GM21786 (cell line): ENCODE results near the gene SYTL3.
"Not testable (repeated sequence)": the region's sequence is repeated elsewhere in the genome, so short reads cannot be mapped to it uniquely, and the experiment has no call there.

Experiments
- ATAC-seq: cut with Tn5 transposase; IDR thresholded peaks from one replicate; pipeline ENCODE4 v1.9.1; 2021; ENCODE audit not compliant: unreplicated experiment

Gene SYTL3

GRCh38 chr6:158638324-158638854 is 11.5 kb upstream of the SYTL3 start:
- ATAC-seq = no peak

- ATAC-seq = no peak
Measured at GRCh38 chr6:158639056-158639455, 10.8 kb upstream of the SYTL3 start.

- ATAC-seq = no peak
Measured at GRCh38 chr6:158640519-158640918, 9.3 kb upstream of the SYTL3 start.

DNA sequence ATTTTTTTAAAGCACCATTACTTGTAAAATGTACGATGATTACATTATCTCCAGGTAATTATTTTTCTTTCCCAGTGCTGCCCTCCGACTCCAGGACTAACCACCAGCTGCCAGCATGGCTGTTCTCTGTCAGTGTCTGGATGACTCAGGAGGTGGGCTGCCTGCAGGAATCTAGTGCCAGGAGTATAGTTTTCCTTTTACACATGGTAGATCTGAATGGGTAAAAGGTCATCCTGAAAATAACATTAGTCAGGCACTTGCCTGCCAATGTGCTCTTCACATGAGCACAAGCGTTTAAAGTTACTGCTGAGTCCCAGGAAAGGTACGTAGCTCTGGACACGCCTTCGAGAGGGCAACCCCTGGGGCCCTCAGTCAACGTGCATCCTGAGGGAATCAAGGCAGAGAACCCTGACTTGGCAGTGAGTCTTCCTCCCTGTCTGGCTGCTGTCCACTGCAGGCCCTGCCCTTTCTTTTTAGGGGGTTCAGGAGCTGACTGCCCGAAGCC is 7.7 kb upstream of the SYTL3 start:
- no peak for ATAC-seq

DNA sequence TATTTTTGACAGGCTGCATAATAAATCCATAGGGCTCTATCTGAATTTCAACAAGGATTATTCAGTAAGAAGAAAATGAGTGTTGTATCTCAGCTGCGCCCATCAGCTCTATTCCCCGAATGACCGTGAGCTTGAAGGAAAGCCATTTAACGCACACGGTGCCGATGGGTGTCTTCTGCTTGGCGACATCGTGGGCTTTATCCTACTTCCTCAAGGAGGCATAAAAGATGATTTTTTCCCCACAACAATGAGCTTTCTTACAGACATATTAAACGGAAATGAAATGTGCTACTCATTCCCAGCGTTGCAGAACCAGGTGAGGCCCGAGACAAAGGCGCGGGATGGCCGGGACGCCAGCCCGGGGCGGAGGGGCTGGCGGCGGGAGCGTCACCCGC is 6.0 kb upstream of the SYTL3 start:
- no peak for ATAC-seq

DNA sequence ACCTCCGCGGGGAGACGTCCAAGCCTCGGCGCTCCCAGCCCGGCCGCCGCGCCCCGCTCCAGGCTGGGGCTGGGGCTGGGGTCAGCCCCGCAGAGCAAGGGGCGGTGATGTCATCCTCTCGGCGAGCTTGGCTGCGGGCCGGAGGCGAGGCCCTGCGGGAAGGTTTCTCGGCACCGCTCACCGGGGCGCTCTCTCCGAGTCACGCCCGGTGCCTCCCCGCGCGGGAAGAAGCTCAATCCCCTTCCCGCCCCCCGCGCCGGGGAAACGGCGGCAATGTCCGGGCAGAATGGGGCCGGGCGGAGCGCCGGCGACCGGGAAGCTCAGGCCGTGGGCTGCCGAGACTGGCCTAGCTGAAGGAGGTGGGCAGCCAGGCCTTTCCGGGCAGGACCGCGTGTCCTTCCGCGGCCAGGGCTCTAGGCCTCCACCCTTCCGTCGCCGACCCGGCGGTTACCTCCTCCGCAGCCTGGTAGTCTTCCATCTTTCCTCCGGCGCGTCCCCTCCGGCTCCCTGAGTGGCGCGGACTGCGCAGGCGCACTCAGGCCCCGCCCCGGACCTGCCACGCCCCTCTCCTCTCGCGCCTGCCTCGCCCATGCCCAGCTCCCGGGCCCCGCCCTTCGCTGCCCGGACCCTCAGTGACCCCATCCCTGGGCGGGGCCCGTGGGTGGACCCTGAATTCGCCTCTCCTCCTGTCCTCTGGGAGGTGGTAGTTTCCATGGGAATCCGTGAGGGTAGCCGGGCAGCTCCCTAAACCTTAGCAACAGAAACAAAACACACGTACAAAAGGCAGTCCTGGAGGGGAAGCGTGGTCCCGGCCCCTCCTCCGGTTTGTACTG is 5.4 kb upstream of the SYTL3 start, which contains the start of gene DYNLT1:
Gene DYNLT1 (minus strand): TSS at position 513 of the 833 bp plus-strand sequence. CDS start 35 bp downstream, at position 478.
- ATAC-seq = peak; percentile 42

DNA sequence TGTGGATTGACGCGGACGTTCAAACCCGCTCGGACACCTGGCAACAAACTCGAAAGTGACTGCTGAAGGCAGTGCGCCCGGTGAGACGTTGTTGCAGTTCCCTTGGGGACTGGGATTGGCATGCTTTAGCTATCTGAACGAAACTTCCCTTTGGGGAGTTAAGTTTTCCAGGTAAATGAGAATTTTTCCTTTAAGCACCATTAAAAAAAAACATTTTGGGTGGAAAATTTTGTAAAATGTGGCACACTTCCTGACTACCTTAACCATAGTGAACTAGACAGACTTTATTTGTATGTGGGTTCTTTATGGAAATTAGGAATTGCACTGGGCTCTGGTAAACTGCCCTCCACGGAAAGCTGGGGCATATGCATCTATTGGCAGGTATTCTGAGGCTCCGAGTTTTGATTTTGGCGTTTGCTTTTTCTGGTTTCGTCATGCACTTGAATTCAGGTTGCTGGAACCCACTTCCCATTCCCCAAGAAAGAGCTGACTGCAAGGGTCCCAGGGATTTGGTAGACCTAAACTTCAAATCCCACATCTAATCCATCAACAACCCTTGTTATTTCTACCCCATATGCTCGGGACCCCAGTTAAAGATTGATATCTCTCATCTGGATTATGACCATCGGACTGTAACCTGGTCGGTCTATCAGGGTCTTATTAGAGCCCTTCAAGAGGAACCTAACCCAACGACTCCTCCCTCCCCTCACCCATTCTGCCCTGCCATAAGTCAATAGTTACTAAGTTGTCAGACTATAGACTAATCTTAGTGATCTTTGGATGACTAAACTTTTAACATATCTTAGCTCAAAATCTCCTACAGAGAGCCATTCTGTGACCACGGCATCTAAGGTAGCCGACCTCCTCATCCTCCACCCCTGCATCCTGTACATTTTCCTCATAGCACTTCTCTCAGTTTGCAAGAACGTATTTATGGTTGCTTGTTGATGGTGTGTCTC is 4.5 kb upstream of the SYTL3 start:
- ATAC-seq = no peak

DNA sequence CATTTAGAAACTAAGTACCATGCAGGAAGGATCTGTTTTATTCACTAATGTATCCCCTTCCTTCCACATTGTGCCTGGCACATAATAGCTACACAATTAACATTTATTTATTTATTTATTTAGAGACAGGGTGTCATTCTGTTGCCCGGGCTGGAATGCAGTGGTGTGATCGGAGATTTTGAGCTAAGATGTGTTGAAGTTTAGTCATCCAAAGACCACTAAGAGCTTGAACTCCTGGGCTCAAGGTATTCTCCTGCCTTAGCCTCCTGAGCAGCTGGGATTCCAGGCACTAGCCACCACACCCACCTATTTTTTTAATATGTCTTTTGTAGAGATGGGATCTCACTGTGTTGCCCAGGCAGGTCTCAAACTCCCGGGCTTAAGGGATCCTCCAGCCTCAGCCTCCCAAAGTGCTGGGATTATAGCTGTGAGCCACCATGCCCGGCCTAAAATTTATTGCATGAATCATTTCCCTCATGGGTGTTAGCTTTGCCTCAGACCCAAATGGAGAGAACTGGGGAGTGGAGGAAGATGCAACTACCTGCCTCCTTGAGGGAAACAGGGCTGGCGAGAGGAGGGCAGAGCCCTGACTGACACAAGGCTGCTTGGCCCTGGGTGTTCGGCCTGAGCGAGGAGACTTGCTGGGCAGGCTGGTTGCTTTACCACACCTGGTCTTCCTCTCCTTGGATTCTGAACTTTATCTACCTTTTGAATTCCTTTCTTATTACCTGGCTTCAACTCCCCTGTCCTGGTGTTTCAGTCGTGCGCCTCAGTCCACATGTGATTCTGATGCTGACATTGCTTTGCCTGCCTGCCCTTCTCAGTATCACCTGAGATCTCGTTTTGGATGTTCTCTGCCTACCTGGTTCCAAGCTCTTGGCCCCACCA is 3.6 kb upstream of the SYTL3 start:
- ATAC-seq = no peak

- ATAC-seq = no peak
Measured at GRCh38 chr6:158647501-158647900, 2.4 kb upstream of the SYTL3 start.

DNA sequence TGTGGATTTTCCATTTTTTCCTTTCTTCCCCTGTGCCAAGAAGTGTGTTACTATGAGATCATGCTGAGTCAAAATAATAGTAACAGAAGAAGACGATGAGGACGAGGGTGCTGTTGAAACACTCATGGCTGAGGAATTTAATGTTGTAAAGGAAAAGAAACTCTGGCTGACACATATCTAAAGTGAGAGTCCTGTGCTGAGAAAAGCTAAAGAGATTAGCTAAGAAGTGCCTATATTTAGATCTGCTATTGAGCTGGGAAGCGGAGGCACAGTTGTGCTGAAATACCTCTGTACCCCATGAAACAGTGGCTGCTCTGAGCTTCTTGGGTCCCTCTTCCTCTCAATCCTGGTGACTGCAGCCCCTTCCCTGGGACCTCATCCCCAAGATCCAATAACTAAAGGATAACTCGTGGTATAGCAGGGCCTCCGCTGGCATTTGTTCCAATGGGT is 1.1 kb upstream of the SYTL3 start:
- ATAC-seq = peak; percentile 31

GRCh38 chr6:158651981-158652737 is 2.3 kb downstream of the SYTL3 start:
- not testable (repeated sequence) for ATAC-seq

DNA sequence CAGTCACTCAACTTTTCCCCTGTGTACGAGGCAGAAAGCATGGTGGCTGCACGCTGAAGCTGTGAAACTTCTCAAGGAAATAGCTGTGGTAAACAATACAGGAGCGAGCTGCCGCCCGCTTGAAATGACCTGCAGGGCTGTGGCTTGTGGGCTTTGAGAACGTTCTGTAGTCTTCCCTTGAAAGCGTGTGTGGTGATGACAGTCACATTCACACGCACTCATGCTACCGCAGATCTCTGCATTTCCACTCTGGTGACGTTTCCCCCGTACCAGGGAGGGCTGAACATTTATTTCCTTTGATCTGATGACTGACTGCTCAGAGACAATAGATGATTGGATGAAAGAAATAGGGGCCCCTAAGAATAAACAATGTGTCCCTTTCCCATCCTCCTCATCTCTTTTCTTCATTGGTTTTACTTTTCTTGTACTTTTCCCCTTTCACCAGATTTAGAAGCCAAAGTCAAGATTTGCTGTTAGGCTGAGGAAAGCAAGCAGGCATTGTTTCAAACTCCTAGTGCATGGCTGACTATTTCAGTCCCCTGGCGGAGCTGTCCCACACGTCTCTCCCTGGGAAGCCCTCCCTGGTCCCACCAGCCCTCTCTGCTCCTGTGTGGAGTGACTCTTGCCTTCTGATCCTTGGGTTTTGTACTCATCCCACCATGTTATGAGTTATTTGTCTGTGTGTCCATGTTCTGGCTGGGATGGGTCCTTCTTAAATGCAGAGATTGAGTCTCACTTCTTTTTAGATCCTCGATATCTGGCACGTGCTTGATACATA is 3.9 kb downstream of the SYTL3 start:
- peak; percentile 49 for ATAC-seq

GRCh38 chr6:158654498-158654897 is 4.6 kb downstream of the SYTL3 start:
- no peak for ATAC-seq

- no peak for ATAC-seq
Measured at GRCh38 chr6:158654960-158655489, 5.2 kb downstream of the SYTL3 start.

DNA sequence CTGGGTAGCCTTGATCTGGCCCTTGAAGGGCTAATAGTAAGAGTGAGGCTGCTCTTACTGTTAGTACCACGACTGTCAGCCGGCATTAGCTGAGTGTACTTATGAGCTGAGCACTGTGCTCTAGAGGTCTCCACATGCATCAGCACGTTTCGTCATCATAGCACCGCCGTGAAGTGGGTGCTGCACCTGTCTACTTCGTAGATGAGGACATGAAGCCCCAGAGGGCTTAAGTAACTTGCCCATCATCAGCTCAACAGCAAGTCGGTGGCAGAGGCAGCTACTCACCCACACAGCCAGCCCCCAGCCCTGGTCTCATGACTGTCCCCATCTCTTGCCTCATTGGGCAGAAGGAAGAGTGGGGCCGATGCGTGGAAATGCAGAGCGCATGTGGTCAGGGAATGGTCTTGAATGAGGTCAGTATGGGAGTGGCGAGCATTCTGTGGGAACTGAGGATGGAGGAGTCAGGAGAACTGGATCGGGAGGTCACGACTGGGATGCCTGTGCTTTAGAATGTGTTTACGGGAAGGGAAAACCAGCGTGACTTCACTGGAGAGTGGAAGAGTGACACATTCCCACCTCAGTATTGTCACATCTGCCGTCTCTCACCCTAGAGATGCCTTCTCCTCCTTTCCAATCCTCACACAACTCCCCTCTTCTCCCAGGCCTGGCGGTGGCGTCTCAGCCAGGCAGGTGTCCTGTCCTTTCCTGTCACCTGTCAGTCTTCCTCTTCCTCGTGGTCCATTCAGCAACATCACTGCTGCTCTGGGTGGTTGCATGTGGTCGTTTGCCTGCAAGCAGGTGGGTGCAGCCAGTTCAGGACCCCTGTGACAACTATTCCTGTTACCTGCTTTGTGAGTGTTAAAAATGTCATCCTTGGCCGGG is 6.0 kb downstream of the SYTL3 start:
- ATAC-seq = no peak

GRCh38 chr6:158656986-158657385 is 7.1 kb downstream of the SYTL3 start:
- not testable (repeated sequence) for ATAC-seq

DNA sequence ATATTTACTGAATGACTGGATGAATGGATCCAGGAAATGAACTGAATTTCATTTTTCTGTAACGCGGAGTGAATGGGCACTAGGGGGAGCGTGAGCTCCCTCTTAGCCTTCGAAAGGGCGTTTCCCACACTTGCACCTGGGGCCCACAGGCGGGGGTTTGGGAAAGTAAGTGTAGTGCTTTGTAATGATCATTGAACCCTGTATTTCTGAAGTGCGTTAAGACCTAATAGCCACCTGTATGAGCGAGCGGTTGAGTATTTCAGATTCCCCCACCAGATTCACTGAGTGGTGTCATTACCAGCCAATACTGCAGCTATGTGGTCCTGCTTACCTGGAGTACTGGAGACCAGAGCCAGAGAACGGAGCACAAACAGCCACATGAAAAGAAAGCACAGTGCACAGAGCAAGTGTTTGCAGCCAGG is 10.5 kb downstream of the SYTL3 start:
- ATAC-seq = no peak
